Testis (tissue), 2 donors: ENCODE results near the gene STK40.

Experiments used
- POLR2A ChIP-seq: fragments of 450-650 bp; IDR thresholded peaks from one replicate; pipeline ENCODE4 v1.6.1; 2017; ENCODE audit warnings: antibody characterized with exemption, mild to moderate bottlenecking, moderate library complexity
- TF ChIP-seq, protein P1 (sequence below), 3 experiments: fragments of 450-650 bp in 2 of 3; fragments of 200-600 bp in 1 of 3; sonication (generic) in 1 of 3; IDR thresholded peaks; one replicate each; pipeline ENCODE4 v1.5.1; 2016 to 2019; ENCODE audit warnings: antibody characterized with exemption in 3 of 3, mild to moderate bottlenecking in 2 of 3, moderate library complexity in 1 of 3

DNA sequence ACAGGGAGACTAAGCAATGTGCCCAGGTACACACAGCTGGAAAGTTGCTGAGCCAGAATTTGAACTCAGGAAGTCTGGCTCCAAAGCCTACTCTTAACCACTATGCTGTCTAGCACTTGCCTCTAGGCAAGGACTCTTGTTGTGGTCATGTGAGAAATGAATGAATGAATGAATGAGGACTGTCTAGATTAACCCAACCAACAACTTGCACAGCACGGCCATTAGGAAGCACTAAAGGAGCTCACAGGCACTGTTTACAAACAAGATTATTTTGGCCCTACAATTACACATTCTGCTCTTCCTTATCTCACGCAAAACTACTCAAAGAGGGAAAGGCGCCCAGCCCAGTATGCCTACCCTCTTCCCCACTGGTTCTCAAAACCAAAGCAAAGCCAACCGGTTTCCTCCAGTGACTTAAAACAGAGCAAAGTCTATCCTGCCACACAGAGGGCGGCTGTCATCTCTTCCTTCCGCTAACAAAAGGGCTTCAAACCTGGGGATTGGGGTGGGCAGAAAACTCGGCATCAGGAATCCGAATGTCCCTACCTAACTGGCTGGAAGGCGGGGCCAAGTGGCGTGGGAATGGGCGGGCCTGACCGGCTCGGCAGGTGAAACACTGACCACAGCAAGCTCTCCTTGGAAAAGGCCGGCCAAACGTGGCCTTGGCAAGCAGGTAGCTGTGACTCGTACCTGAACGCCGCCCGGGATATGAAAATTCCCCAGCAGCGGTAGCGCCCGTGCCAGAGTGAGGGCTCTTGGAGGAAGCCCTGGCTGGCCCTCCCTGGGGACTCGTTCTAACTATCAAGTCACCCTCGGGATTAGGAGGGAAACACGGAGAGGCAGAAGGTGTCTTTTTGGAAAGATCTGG is 948 bp downstream of the STK40 start:
- TF ChIP-seq, protein P1, sequence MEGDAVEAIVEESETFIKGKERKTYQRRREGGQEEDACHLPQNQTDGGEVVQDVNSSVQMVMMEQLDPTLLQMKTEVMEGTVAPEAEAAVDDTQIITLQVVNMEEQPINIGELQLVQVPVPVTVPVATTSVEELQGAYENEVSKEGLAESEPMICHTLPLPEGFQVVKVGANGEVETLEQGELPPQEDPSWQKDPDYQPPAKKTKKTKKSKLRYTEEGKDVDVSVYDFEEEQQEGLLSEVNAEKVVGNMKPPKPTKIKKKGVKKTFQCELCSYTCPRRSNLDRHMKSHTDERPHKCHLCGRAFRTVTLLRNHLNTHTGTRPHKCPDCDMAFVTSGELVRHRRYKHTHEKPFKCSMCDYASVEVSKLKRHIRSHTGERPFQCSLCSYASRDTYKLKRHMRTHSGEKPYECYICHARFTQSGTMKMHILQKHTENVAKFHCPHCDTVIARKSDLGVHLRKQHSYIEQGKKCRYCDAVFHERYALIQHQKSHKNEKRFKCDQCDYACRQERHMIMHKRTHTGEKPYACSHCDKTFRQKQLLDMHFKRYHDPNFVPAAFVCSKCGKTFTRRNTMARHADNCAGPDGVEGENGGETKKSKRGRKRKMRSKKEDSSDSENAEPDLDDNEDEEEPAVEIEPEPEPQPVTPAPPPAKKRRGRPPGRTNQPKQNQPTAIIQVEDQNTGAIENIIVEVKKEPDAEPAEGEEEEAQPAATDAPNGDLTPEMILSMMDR (IDR thresholded peaks at IDR 0.05), result no peak
- TF ChIP-seq POLR2A, result no peak
